HUDEP-2 (cell line): ENCODE data around the gene IQCN.

Source experiments
- DNase-seq, 76 experiments: peaks; one replicate each; lab custom pipeline; 2025; ENCODE audit not compliant: unreplicated experiment in 76 of 76; lab: John Stamatoyannopoulos, UW

The IQCN gene

DNA sequence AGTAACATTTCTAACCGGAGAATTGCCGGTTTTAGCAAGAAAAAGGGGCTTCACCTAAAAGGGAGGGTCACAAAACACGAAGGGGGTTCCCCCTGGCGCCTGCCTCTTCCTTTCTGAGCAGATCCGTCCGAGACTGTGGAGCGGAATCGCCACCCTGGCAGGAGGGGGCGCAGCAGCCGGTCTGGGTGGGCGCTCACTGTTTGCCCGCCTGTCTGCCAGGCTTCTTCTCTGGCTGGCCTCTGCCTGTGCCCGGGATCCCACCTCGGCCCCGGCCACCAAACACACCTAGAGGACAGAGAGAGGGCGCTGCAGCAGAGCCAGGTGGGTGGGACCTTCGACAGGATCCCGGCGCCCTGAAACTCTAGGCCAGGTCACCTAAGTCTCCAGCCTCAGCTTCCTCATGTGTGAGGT, 33.0 kb upstream of the IQCN start:
- DNase-seq: no peak

DNA sequence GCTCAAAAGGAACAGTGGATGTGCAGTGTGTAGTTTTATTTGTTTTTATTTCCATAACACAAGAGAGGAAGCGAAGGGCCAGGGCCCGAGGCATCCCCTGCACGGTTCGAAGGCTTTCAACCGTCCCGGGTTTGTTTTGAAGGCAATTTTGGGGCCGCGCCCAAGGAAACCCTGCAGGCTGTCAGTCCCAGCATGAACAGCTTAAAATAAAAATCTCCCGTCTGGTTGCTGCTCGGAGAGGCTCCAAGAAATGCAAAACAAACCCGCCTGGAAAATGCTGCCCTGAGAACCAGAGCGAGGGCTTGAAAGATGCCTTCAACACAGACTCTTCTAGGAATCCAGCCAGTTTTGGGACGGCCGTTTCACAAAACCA, 32.6 kb upstream of the IQCN start:
- no peak for DNase-seq

DNA sequence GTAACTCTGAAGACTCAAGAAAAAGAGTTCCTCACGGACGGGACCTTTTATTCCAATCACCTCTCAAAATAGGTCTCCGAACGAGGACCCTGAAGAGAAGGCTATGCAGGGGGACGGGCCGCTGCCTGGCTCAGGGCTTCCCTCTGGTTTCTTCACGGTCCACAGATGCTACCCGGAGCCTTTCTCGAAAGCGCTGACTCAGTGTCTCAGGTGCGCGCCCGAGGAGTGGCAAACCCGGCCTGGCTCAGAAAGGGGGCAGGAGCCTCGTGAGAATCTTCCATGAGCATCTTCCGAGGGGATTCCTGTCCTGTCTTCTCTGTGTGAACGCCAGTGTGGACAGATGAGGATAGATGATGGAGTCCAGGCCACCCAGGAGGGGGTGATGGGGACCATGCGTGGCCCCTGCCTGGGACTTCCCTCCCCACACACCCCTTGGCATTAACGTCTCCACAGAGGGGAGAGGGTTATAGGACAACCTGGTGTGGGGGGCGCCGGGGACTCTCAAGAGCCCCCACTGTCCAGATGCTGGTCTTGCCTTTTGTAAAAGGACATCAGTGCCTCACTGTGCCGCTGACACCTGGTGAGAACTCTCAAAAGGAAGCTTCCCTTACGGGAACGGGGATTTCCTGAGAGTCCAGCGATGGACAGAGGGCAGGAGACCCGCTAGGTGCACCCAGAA, 32.1 kb upstream of the IQCN start:
- DNase-seq: no peak

DNA sequence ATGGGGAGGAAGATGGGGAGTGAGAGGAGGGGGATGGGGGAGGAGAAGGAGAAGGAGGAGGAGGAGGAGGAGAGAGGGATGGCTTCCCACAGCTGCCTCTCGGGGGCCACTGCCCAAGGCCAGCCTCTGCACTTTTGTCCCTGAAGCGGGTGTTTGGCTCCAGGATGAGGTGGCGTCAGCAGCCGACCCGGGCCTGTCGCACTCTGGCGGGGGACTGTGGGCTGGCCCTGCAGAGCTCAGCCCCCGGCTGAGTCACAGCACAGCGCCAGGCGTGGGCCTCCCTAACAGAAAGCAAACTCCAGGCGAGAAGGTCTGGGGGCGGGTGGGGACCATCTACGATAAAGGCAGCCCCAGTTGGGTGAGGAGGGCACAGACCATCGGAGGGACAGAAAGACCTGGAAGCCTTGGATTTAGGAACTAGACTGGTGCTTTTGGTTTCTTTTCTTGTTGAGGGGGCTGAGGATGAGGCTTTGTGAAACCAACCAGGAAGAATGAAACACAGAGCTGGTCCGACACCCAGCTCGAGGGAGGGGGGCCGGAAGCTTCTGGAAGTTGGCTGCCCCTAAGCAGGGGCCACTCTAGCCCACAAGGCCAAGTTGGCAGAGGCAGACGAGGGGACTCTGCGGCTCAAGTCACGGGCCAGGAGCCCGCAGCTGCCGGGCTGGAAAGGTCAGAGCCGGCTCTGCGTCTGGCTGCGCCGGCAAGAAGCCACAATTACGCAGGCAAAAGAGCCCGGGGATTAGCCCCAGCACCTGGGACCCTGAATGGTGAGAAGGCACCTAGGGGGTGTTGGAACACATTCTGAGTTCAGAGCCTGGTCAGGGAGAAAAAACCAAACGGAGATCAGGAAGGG, 30.4 kb upstream of the IQCN start:
- DNase-seq: peak in 68 of 76 experiments; percentile 33 to 94 (median 72)

DNA sequence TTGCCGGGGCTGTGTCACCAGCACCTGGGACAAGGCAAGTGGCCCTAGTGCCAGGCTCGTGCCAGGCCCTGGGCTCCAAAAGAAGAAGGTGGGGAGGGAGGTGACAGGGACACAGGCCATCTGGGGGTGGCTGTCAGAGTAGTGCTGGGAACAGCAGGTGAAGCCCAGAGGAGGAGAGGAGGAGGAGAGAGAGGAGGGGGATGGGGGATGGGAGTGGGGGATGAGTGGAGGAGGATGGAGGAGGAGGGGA, 29.9 kb upstream of the IQCN start:
- DNase-seq: peak in 6 of 76 experiments; percentile 34 to 47 (median 43)

DNA sequence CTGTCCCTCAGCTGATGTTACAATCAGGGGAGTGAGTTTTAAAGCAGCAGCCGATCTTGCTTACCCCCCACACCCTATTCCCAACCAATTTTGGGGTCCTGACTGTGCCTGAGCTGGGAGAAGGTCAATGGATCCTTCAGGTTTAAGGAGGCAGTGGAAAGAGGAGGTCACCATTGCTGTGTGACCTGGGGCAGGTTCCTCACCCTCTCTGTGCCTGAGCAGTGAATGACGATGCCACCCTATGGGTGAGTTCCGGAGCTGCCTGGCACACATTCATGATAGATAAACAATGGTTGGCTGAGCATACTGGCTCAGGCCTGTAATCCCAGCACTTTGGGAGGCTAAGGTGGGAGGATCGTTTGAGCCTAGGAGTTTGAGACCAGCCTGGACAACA, 27.5 kb upstream of the IQCN start:
- peak in 3 of 76 experiments; percentile 25 to 28 (median 27) for DNase-seq

DNA sequence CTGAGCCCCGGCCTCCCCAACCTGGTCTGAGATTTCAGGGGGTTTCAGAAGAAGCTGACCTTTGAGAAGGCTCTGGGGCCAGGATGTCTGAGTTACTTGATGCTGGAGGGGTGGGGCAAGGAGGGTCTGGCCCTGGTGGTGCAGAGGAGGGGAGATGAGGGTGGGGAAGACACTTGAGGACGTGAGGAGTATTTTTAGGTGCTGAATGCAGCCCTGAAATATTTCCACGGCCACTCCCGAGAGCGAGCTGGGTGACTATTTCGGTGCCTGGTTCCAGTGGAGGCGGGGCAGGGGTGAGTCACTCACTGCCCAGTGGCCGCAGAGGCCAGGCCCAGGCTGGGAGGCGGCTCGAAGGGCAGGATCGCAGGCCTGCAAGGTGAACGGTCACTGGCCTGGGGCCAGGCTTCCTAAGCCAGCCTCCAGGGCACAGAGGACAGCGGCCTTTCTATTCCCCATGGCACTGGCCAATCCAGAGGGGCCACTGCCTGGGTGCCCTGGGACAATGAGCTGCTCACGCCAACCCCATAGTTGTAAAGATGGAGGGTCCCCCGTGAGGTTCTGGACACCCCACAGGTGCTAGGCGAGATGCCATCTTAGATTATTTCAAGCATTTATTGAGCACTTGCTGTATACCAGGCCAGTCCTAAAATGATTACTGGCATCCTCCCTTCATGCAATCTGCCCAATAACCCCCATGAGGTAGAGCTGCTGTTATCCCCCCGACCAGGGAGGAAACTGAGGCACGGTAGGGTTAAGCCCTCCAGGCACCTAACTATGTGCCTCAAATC, 26.9 kb upstream of the IQCN start:
- DNase-seq: peak in 33 of 76 experiments; percentile 16 to 78 (median 33)

DNA sequence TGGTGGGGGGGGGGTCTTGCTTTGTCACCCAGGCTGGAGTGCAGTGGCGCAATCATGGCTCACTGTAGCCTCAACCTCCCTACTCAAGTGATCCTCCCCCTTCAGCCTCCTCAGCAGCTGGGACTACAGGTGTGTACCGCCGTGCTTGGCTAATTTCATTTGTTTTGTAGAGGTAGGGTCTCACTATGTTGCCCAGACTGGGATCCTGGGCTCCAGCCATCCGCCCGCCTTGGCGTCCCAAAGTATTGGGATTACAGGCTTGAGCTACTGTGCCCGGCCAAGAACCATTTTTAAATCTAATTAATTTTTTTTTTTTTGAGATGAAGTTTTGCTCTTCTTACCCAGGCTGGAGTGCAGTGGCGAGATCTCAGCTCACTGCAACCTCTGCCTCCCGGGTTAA, 25.4 kb upstream of the IQCN start:
- DNase-seq: no peak

DNA sequence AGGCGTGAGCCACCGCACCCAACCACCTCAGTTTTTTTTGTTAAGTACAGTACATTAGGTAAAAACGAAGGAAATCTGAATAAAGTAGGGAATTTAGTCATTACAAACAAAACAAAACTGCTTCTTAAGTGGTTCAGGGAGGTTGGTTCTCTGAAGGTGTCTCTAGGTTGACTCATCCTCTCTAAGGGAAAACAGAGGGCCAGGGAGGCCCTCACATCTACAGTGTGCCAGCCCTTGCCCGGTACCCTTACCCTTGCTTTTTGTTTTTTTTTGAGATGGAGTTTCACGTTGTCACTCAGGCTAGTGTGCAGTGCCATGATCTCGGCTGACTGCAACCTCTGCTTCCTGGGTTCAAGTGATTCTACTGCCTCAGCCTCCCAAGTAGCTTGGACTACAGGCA, 24.3 kb upstream of the IQCN start:
- no peak for DNase-seq

DNA sequence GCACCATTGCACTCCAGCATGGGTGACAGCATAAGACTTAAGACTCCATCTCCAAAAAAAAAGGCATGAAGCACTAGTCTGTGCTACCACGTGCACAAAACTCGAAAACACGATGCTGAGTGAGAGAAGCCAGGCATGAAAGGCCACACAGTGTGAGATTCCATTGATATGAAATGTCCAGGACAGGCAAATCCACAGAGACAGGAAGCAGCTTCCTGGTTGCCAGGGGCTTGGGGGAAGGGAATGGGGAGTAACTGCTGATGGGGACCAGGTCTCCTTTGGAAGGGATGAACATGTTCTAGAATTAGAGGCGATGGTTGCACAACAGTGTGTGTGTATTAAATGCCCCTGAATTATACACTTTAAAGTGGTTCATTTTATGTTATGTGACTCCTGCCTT, 23.1 kb upstream of the IQCN start:
- no peak for DNase-seq

DNA sequence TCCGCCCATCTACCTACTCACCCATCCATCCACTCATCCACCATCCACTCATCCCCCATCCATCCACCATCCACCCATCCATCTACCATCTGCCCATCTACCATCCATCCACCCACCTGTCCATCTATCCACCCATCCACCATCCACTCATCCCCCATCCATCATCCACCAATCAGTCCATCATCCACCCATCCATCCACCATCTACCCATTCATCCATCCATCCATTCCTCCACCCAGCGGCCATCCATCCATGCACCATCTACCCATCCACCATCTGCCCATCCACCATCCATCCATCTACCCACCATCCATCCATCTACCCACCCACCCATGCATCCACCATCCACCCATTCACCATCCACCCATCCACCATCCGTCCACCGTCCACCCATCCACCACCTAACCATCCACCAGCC, 20.8 kb upstream of the IQCN start:
- DNase-seq: no peak

DNA sequence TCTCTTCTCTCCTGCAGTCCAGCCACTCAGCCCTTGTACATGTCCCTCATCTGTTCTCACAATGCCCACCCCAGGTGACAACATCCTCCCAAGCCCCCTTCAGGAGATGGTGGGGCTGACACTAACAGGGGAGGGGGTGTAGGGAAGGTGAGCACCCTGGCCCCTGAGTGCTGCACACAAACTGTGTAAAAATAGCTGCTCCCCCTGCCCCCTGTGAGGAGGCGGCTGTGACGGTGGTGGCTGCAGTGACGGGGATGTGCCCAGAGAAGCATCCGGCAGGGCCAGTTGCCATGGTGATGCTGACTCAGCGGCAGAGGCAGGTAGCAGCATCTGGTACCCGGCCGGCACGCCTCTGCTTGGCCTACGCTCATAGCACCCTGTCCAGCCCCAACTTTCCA, 20.2 kb upstream of the IQCN start:
- no peak for DNase-seq

DNA sequence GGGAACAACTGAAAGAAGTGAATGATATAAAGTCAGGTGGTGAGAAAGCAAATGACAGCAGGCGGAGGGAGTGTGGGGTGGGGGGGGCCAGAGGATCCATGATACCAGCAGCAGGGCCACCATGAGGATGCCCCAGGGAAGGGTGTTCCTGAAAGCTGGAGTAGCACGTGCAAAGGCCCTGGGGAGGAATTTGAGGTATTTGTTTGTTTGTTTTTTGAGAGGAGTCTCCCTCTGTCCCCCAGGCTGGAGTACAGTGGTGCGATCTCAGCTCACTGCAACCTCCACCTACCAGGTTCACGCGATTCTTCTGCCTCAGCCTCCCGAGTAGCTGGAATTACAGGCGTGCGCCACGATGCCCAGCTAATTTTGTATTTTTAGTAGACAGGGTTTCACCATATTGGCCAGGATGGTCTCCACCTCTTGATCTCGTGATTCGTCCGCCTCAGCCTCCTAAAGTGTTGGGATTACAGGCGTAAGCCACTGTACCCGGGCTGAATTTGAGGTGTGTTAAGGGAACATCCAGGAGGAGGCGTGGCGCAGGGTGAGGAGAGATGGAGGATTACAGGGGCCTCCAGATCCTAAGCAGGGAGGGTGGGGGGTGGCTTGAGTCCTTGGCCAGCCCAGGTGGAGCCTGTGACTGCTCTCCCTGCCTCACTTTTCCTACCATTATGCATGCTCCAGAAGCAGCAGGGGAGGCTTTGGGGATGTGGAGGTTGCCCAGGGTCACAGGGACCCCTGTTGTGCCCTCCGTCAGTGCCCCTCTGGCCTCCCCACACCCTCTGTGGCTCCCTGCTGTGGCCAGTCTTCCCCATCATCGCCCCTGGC, 19.6 kb upstream of the IQCN start:
- DNase-seq: no peak

DNA sequence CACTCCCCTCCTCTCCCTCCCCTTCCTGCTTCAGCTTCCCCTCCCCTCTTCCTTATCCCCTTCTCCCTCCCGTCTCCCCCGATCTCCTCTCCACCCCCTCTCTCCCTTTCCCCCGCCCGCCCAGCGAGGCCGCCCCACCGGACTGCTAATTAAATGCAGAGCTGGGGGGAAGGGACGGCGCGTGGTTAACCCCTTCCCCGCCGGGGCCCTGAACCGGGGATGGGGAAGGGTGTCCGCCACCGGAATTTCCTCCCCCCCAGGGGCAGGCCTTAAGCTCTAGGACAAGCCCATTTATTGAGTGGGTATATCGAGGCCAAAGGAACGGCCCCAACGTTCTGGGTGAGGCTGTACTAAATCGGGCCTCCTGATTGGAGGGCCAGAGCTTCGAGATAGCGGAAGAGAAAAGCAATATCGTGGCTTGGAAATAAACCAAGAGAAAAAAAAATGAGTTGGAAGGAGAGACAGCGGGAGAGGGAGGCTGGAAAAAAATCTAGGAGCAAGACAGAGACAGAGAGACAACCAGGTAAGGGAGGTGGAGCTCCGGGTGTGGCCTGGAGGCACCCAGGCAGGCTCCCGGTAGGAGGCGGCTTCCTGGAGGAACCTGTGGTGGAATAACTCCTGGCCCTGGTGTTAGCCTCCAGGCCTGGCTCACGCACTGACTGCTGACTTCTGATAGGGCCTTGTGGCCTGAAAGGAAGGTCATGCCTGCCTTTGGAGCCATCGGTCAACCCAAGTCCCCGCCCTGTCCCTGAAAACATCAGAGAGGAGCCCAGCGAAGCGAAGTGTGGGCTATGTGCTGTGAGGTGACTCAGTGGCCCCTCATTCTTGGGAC, 18.8 kb upstream of the IQCN start:
- peak in 69 of 76 experiments; percentile 33 to 92 (median 71) for DNase-seq

DNA sequence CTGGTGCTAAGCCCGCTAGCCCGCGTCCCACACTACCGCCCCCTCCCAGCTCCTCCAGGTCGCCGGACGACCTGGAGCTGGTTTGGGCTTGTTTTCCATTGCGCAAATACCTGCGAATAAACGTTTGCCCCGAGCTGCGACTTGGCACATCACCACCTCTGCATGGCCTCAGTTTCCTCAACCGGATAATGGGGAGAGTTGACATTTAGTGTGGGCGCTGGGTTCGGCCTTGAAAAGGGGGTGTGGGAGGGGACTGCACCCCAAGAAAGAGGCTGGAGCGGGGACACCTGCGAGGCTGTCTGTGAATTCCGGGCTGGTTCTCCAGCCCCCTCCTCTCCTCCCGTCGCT, 18.2 kb upstream of the IQCN start:
- peak in 1 of 76 experiments; percentile 58 for DNase-seq

DNA sequence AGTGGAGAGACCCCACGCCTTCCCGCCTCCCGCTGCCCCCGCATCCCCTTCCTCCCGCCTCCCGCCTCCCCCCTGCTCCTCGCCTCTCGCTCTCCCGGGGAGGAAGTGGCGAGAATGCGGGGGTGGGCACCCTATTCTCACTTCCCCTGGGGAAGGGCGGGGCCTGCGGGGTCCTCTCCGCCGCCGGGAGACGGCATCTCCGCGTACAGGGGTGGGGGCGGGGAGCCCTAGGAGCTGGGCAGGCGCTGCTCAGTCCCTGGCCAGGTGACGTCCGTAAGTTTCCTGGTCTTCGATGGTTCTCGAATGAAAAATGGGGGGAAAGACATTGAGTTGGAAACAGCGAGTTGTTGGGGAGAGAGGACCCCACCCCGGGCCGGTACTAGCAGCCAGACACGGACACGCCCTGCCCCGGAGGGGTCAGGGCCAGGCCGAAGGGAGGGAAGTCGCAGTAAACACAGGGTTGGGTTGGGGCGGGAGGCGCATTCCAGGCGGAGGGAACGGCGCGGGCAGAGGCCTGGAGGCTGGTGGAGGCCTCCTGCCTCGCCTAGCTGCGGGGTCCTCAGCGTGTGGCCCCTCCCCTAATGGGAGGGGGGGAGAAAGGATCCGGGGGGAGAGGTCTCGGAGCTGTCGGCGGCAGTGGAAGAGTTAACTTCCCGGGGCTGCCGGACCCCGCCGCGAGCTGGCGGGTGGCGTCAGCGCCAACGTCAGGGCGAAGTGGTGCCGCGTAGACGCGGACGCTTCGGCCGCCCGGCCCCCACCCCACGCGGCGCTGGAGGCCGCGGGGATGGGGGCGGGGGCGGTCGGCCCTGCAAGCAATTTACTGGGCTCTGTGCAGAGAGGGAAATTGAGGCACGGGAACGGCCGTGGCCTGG, 17.6 kb upstream of the IQCN start:
- DNase-seq: peak in 61 of 76 experiments; percentile 23 to 91 (median 67)

DNA sequence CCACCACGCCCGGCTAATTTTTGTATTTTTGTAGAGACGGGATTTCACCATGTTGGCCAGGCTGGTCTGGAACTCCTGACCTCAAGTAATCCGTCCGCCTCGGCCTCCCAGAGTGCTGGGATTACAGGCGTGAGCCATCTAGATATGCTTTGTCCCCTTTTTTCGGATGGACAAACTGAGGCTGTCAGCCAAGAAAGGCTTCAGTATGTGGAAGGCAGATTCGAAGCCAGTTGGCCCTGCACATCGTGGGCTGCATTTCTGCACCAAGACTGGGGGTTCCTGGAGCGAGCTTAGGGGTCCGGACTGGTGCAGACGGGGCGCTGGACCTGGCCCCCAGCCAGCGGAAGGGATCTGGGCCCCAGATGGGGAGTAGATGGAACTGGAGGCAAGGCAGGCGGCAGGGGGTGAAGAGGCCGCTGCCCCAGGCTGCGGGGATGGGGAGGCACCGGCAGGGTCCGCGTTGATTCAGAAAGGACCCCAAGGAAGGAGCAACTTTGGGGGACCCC, 16.8 kb upstream of the IQCN start:
- peak in 2 of 76 experiments; percentile 30 to 35 for DNase-seq

DNA sequence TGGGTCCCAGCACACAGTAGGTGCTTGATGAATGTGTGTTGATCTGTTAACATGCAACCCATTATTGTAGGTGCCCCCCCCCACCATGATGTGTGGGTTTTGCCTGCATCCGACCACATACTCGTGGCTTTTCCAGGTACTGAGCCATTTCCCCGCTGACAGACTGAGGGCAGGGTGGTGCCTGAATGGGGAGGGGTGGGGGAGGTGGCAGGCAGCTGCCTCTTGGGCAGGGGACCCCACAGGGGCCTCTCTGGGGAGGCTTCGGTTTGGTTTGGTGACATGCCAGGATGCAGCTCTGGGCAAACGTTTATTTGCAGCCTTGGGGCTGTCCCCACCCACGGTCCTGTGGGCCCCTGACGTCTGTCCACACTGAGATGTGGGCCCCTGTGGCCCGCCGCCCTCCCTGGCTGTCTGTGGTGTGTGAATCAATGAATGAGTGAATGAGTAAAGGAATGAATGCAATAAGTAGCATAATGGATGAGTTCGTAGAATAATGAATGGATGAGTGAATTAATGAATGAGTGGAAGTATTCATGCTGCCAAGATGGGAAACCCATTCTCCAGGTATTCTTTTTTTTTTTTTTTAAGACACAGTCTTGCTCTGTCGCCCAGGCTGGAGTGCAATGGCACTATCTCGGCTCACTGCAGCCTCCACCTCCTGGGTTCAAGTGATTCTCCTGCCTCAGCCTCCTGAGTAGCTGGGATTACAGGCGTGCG, 16.2 kb upstream of the IQCN start:
- DNase-seq: peak in 53 of 76 experiments; percentile 18 to 93 (median 59)
